ENCODE data around the gene MINPP1. TPM values are rescaled to one million over a fixed set of nuclear protein-coding genes. Genes with fewer than 3 reads are reported as not detected.

The MINPP1 gene
- total and polyA plus RNA-seq, 2 of the 13 experiments (the other 11 are each of a cell fraction or from before 2014, with no cell fraction given), result 19.2 to 53.7 TPM

- TF ChIP-seq, protein P1, sequence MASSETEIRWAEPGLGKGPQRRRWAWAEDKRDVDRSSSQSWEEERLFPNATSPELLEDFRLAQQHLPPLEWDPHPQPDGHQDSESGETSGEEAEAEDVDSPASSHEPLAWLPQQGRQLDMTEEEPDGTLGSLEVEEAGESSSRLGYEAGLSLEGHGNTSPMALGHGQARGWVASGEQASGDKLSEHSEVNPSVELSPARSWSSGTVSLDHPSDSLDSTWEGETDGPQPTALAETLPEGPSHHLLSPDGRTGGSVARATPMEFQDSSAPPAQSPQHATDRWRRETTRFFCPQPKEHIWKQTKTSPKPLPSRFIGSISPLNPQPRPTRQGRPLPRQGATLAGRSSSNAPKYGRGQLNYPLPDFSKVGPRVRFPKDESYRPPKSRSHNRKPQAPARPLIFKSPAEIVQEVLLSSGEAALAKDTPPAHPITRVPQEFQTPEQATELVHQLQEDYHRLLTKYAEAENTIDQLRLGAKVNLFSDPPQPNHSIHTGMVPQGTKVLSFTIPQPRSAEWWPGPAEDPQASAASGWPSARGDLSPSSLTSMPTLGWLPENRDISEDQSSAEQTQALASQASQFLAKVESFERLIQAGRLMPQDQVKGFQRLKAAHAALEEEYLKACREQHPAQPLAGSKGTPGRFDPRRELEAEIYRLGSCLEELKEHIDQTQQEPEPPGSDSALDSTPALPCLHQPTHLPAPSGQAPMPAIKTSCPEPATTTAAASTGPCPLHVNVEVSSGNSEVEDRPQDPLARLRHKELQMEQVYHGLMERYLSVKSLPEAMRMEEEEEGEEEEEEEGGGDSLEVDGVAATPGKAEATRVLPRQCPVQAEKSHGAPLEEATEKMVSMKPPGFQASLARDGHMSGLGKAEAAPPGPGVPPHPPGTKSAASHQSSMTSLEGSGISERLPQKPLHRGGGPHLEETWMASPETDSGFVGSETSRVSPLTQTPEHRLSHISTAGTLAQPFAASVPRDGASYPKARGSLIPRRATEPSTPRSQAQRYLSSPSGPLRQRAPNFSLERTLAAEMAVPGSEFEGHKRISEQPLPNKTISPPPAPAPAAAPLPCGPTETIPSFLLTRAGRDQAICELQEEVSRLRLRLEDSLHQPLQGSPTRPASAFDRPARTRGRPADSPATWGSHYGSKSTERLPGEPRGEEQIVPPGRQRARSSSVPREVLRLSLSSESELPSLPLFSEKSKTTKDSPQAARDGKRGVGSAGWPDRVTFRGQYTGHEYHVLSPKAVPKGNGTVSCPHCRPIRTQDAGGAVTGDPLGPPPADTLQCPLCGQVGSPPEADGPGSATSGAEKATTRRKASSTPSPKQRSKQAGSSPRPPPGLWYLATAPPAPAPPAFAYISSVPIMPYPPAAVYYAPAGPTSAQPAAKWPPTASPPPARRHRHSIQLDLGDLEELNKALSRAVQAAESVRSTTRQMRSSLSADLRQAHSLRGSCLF (CRISPR knock-in tag; IDR thresholded peaks at IDR 0.05; ENCODE audit: borderline replicate concordance), result no peak
- TF ChIP-seq KMT2A (CRISPR knock-in tag; IDR thresholded peaks at IDR 0.05) (peak; percentile 96), KAT8 (CRISPR knock-in tag; IDR thresholded peaks at IDR 0.05) (peak; percentile 95), HNRNPH1 (optimal IDR thresholded peaks at IDR 0.05; ENCODE audit: low read depth, low read length) (no peak), MXD1 (CRISPR knock-in tag; IDR thresholded peaks at IDR 0.05) (peak; percentile 78), ZNF790 (CRISPR knock-in tag; IDR thresholded peaks at IDR 0.05; ENCODE audit: borderline replicate concordance) (0 out of 2 replicates have a peak, but pooled peaks have one; percentile 82), ZNF251 (CRISPR knock-in tag; IDR thresholded peaks at IDR 0.05) (no peak), TMF1 (CRISPR knock-in tag; IDR thresholded peaks at IDR 0.05; ENCODE audit: low read depth) (peak; percentile 50; the same call in 1 of the 2 replicates), ZNF558 (CRISPR knock-in tag; IDR thresholded peaks at IDR 0.05; ENCODE audit: borderline replicate concordance) (peak; percentile 77; the same call in 1 of the 2 replicates), ZNF451 (CRISPR knock-in tag; IDR thresholded peaks at IDR 0.05) (peak; percentile 64; the same call in 1 of the 2 replicates), TFE3 (CRISPR knock-in tag; IDR thresholded peaks at IDR 0.05) (no peak; the same call in 1 of the 2 replicates), ZC3H4 (CRISPR knock-in tag; IDR thresholded peaks at IDR 0.05; ENCODE audit: borderline replicate concordance) (no peak), ETV6 (CRISPR knock-in tag; conservative IDR thresholded peaks at IDR 0.05) (0 out of 2 replicates have a peak, but pooled peaks have one; percentile 35), RORA (CRISPR knock-in tag; IDR thresholded peaks at IDR 0.05) (no peak), BCL6 (CRISPR knock-in tag; IDR thresholded peaks at IDR 0.05) (peak; percentile 52), ADNP (CRISPR knock-in tag; IDR thresholded peaks at IDR 0.05) (no peak), LCORL (IDR thresholded peaks at IDR 0.05) (no peak), LCORL (CRISPR knock-in tag; IDR thresholded peaks at IDR 0.05) (peak; percentile 60), NFRKB (IDR thresholded peaks at IDR 0.05) (no peak), DPF2 (CRISPR knock-in tag; IDR thresholded peaks at IDR 0.05; ENCODE audit: borderline replicate concordance, low read depth) (no peak), SNAPC2 (CRISPR knock-in tag; IDR thresholded peaks at IDR 0.05) (no peak), ZNF224 (CRISPR knock-in tag; IDR thresholded peaks at IDR 0.05) (0 out of 2 replicates have a peak, but pooled peaks have one; percentile 27)
- TF ChIP-seq, protein P2, sequence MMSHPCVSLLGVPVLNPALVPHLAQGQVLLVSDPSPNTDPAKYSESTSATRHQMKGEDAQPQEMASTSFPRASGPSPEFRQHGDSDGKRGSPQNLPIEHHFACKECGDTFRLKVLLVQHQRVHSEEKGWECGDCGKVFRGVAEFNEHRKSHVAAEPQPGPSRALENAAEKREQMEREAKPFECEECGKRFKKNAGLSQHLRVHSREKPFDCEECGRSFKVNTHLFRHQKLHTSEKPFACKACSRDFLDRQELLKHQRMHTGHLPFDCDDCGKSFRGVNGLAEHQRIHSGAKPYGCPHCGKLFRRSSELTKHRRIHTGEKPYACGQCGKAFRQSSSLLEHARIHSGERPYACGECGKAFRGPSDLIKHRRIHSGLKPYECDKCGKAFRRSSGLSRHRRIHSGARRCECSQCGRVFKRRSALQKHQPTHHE (CRISPR knock-in tag; IDR thresholded peaks at IDR 0.05; ENCODE audit: borderline replicate concordance), result no peak
These were observed at the start of gene MINPP1 (continued) for GRCh38 chr10:87504640-87505365.

Data from HepG2 (cell line).